Mesenchymal stem cell (in vitro differentiated cells and primary cell): ENCODE measurements around the gene CHRNB1.

Experiments
- DNase-seq: peaks from one replicate; pipeline ENCODE4 v3.0.0-alpha.2; 2013
- H2AFZ ChIP-seq: one replicate; pipeline ENCODE4 v1.6.1; 2013; ENCODE audit warnings: low read depth, mild to moderate bottlenecking, control low read depth, inconsistent platforms, low read length, moderate library complexity
- H2AK5ac ChIP-seq: 2 replicates; pipeline ENCODE4 v1.6.1; 2013; ENCODE audit warnings: low read length, moderate library complexity, mild to moderate bottlenecking, inconsistent platforms; ENCODE audit not compliant: severe bottlenecking
- H2BK120ac ChIP-seq: one replicate; pipeline ENCODE4 v1.6.1; 2013; ENCODE audit warnings: low read depth, mild to moderate bottlenecking, inconsistent platforms, low read length, moderate library complexity
- H2BK12ac ChIP-seq, 2 experiments: one replicate each; pipeline ENCODE4 v1.6.1; 2013; ENCODE audit warnings: inconsistent platforms in 2 of 2, low read length in 2 of 2, mild to moderate bottlenecking in 2 of 2, moderate library complexity in 2 of 2, control low read depth in 1 of 2
- H2BK15ac ChIP-seq: one replicate; pipeline ENCODE4 v1.6.1; 2013; ENCODE audit warnings: mild to moderate bottlenecking, low read depth, inconsistent platforms; ENCODE audit not compliant: poor library complexity, severe bottlenecking
- H2BK5ac ChIP-seq: 2 replicates; pipeline ENCODE4 v1.6.1; 2013; ENCODE audit warnings: low read depth, mild to moderate bottlenecking, low read length, control low read depth, inconsistent platforms; ENCODE audit not compliant: poor library complexity, severe bottlenecking
- H3K14ac ChIP-seq, 2 experiments: one replicate each; pipeline ENCODE4 v1.6.1; 2013; ENCODE audit warnings: inconsistent platforms in 2 of 2, low read length in 2 of 2, control low read depth in 1 of 2, mild to moderate bottlenecking in 1 of 2, moderate library complexity in 1 of 2
- H3K18ac ChIP-seq, 2 experiments: one replicate each; pipeline ENCODE4 v1.6.1; 2013; ENCODE audit warnings: inconsistent platforms in 2 of 2, low read length in 2 of 2, control low read depth in 1 of 2, low read depth in 1 of 2, mild to moderate bottlenecking in 1 of 2
- H3K23ac ChIP-seq, 2 experiments: one replicate each; pipeline ENCODE4 v1.6.1; 2013; ENCODE audit warnings: inconsistent platforms in 2 of 2, low read length in 2 of 2, mild to moderate bottlenecking in 2 of 2, moderate library complexity in 2 of 2, control low read depth in 1 of 2
- H3K27ac ChIP-seq: 2 replicates; pipeline ENCODE4 v1.5.1; 2013; ENCODE audit warnings: mild to moderate bottlenecking, moderate library complexity, low read length, control low read depth, inconsistent platforms; ENCODE audit not compliant: poor library complexity, severe bottlenecking
- H3K27me3 ChIP-seq, 2 experiments: 2 replicates each; pipeline versions ENCODE4 v1.6.1 to v1.7.0; 2013; ENCODE audit warnings: low read length in 2 of 2, mild to moderate bottlenecking in 2 of 2, moderate library complexity in 2 of 2, control low read depth in 1 of 2, inconsistent platforms in 1 of 2; ENCODE audit not compliant: control insufficient read depth in 1 of 2, insufficient read depth in 1 of 2
- H3K36me3 ChIP-seq, 2 experiments: 2 replicates each; pipeline versions ENCODE4 v1.6.1 to v1.7.0; 2013; ENCODE audit warnings: low read length in 2 of 2, control low read depth in 1 of 2, inconsistent platforms in 1 of 2, low read depth in 1 of 2, mild to moderate bottlenecking in 1 of 2; ENCODE audit not compliant: insufficient read depth in 2 of 2, control insufficient read depth in 1 of 2
- H3K4ac ChIP-seq, 2 experiments: one replicate each; pipeline ENCODE4 v1.6.1; 2013; ENCODE audit warnings: inconsistent platforms in 2 of 2, low read length in 2 of 2, mild to moderate bottlenecking in 2 of 2, moderate library complexity in 2 of 2, control low read depth in 1 of 2, low read depth in 1 of 2
- H3K4me1 ChIP-seq: 2 replicates; pipeline ENCODE4 v1.6.1; 2013; ENCODE audit warnings: low read depth, low read length, control low read depth; ENCODE audit not compliant: control insufficient read depth, insufficient read depth
- H3K4me2 ChIP-seq: 2 replicates; pipeline ENCODE4 v1.6.1; 2013; ENCODE audit warnings: low read length, mild to moderate bottlenecking, inconsistent platforms; ENCODE audit not compliant: poor library complexity, severe bottlenecking
- H3K4me3 ChIP-seq, 2 experiments: 2 replicates each; pipeline versions ENCODE4 v1.5.1 to v1.7.0; 2013; ENCODE audit warnings: low read length in 2 of 2, mild to moderate bottlenecking in 2 of 2, control low read depth in 1 of 2, low read depth in 1 of 2; ENCODE audit not compliant: insufficient read depth in 1 of 2
- H3K79me1 ChIP-seq: replicated peaks from 2 replicates; pipeline ENCODE4 v1.6.1; 2013; ENCODE audit warnings: mild to moderate bottlenecking, control low read depth, low read length, inconsistent platforms; ENCODE audit not compliant: poor library complexity, severe bottlenecking
- H3K9ac ChIP-seq: 2 replicates; pipeline ENCODE4 v1.7.0; 2013; ENCODE audit warnings: mild to moderate bottlenecking, low read length, moderate library complexity
- H3K9me3 ChIP-seq: 2 replicates; pipeline ENCODE4 v1.7.0; 2013; ENCODE audit warnings: mild to moderate bottlenecking, low read length; ENCODE audit not compliant: control insufficient read depth
- H4K8ac ChIP-seq: one replicate; pipeline ENCODE4 v1.6.1; 2013; ENCODE audit warnings: inconsistent platforms, mild to moderate bottlenecking, low read length, moderate library complexity
- H4K91ac ChIP-seq: one replicate; pipeline ENCODE4 v1.6.1; 2013; ENCODE audit warnings: mild to moderate bottlenecking, low read length, inconsistent platforms
- WGBS: methylation state at CpG from one replicate; pipeline ENCODE4 v1.1.7; 2013; ENCODE audit warnings: mixed read lengths; 5-methylcytosine and 5-hydroxymethylcytosine counted together

Gene CHRNB1

GRCh38 chr17:7407485-7408251, 37.2 kb upstream of the CHRNB1 start, which contains the start of gene NLGN2:
TSS of gene NLGN2 (plus strand) at chr17:7407845. CDS start at chr17:7408256, 411 bp downstream.
- DNase-seq, result no peak
- peak within 1 kb of the TSS in 1 of 2 experiments; percentile 58 for H3K14ac ChIP-seq

GRCh38 chr17:7408252-7408727, 36.6 kb upstream of the CHRNB1 start:
- Histone ChIP-seq H3K4ac (no peak overlapping the region), H2BK5ac (no peak overlapping the region), H3K36me3 (peaks cover 29 to 34% of the 10 kb centered on the region in 2 experiments), H4K91ac (no peak overlapping the region), H2BK120ac (no peak overlapping the region), H3K4me2 (no peak overlapping the region), H2BK15ac (no peak overlapping the region), H3K14ac (no peak overlapping the region), H3K4me3 (no peak overlapping the region), H3K79me1 (peaks cover 22% of the 10 kb centered on the region), H2AFZ (no peak overlapping the region), H3K27me3 (no peaks in the 10 kb centered on the region), H3K4me1 (peaks cover 17% of the 10 kb centered on the region), H3K9ac (no peak overlapping the region), H3K27ac (no peak overlapping the region), H4K8ac (no peak overlapping the region), H3K18ac (no peak overlapping the region), H3K9me3 (no peaks in the 10 kb centered on the region), H3K23ac (no peak overlapping the region), H2BK12ac (no peak overlapping the region), H2AK5ac (no peak overlapping the region)
- DNase-seq, result no peak
- 74% methylated on average over 45 of the region's 58 CpGs for WGBS

More at GRCh38 chr17:7407485-7408251, 37.2 kb upstream of the CHRNB1 start, which contains the start of gene NLGN2:
- no peak within 1 kb of the TSS for H2AK5ac ChIP-seq
- no peak within 1 kb of the TSS for H3K18ac ChIP-seq
- peaks cover 19% of the 10 kb centered on the region for H3K79me1 ChIP-seq
- H2BK120ac ChIP-seq, result no peak within 1 kb of the TSS
- H2BK15ac ChIP-seq, result no peak within 1 kb of the TSS
- H3K4ac ChIP-seq, result no peak within 1 kb of the TSS
- H3K4me1 ChIP-seq, result peaks cover 18% of the 10 kb centered on the region
- no peak within 1 kb of the TSS for H3K27ac ChIP-seq
- H2BK12ac ChIP-seq, result no peak within 1 kb of the TSS
- H3K36me3 ChIP-seq, result peaks cover 29 to 34% of the 10 kb centered on the region in 2 experiments
- no peak within 1 kb of the TSS for H3K9ac ChIP-seq
- peak within 1 kb of the TSS in 1 of 2 experiments; percentile 23 for H3K23ac ChIP-seq
- WGBS, result 63% methylated on average over 4 of the region's 12 CpGs
- no peaks in the 10 kb centered on the region for H3K9me3 ChIP-seq
- H2AFZ ChIP-seq, result no peak within 1 kb of the TSS
- no peak within 1 kb of the TSS for H3K4me3 ChIP-seq
- no peak within 1 kb of the TSS for H4K8ac ChIP-seq
- no peak within 1 kb of the TSS for H3K4me2 ChIP-seq
- no peak within 1 kb of the TSS for H2BK5ac ChIP-seq
- no peak within 1 kb of the TSS for H4K91ac ChIP-seq
- H3K27me3 ChIP-seq, result no peaks in the 10 kb centered on the region

- no peak overlapping the region for H3K4me3 ChIP-seq
- 88% methylated on average over 6 of the region's 6 CpGs for WGBS
- H3K23ac ChIP-seq, result no peak overlapping the region
- H3K4me2 ChIP-seq, result no peak overlapping the region
- H3K14ac ChIP-seq, result no peak overlapping the region
- no peak overlapping the region for H3K27ac ChIP-seq
- H2BK12ac ChIP-seq, result no peak overlapping the region
- no peak overlapping the region for H3K9ac ChIP-seq
- peaks cover 29 to 38% of the 10 kb centered on the region in 2 experiments for H3K36me3 ChIP-seq
- H2BK5ac ChIP-seq, result no peak overlapping the region
- DNase-seq, result no peak
- peaks cover 18% of the 10 kb centered on the region for H3K4me1 ChIP-seq
- no peaks in the 10 kb centered on the region for H3K27me3 ChIP-seq
- no peak overlapping the region for H3K4ac ChIP-seq
- H2BK15ac ChIP-seq, result no peak overlapping the region
- no peak overlapping the region for H4K8ac ChIP-seq
- H3K79me1 ChIP-seq, result peaks cover 22% of the 10 kb centered on the region
- H2BK120ac ChIP-seq, result no peak overlapping the region
- no peak overlapping the region for H2AK5ac ChIP-seq
- no peak overlapping the region for H3K18ac ChIP-seq
- no peak overlapping the region for H4K91ac ChIP-seq
- H2AFZ ChIP-seq, result no peak overlapping the region
- H3K9me3 ChIP-seq, result no peaks in the 10 kb centered on the region
These were observed 36.0 kb upstream of the CHRNB1 start for GRCh38 chr17:7408863-7409262.

- H3K27ac ChIP-seq, result no peak overlapping the region
- no peaks in the 10 kb centered on the region for H3K27me3 ChIP-seq
- peaks cover 23% of the 10 kb centered on the region for H3K79me1 ChIP-seq
- no peak overlapping the region for H4K91ac ChIP-seq
- peaks cover 18% of the 10 kb centered on the region for H3K4me1 ChIP-seq
- 95% methylated on average over 6 of the region's 6 CpGs for WGBS
- no peak for DNase-seq
- H3K14ac ChIP-seq, result no peak overlapping the region
- no peak overlapping the region for H2BK120ac ChIP-seq
- no peak overlapping the region for H3K9ac ChIP-seq
- H3K4ac ChIP-seq, result no peak overlapping the region
- no peaks in the 10 kb centered on the region for H3K9me3 ChIP-seq
- no peak overlapping the region for H2BK15ac ChIP-seq
- no peak overlapping the region for H3K18ac ChIP-seq
- no peak overlapping the region for H4K8ac ChIP-seq
- no peak overlapping the region for H3K4me2 ChIP-seq
- no peak overlapping the region for H2AFZ ChIP-seq
- H3K4me3 ChIP-seq, result no peak overlapping the region
- H3K36me3 ChIP-seq, result peaks cover 29 to 46% of the 10 kb centered on the region in 2 experiments
- H2BK5ac ChIP-seq, result no peak overlapping the region
- no peak overlapping the region for H2AK5ac ChIP-seq
- no peak overlapping the region for H3K23ac ChIP-seq
- H2BK12ac ChIP-seq, result no peak overlapping the region
These were observed 35.1 kb upstream of the CHRNB1 start for GRCh38 chr17:7409716-7410115.
